Panc1 (cell line): ENCODE data around the gene OSBPL8.

ENCODE experiments used
- POLR2AphosphoS5 ChIP-seq: IDR thresholded peaks from 2 replicates; pipeline ENCODE4 v1.6.1; 2012; ENCODE audit warnings: mild to moderate bottlenecking, low read depth, low read length, moderate library complexity
- SIN3A ChIP-seq: IDR thresholded peaks from 2 replicates; pipeline ENCODE4 v1.6.1; 2012; ENCODE audit warnings: low read depth, mild to moderate bottlenecking, low read length, moderate library complexity, borderline replicate concordance; ENCODE audit not compliant: insufficient read depth
- TCF7L2 ChIP-seq: IDR thresholded peaks from 2 replicates; pipeline ENCODE4 v1.6.1; 2011; ENCODE audit warnings: mild to moderate bottlenecking, low read depth, low read length, inconsistent platforms
- TF ChIP-seq, protein P1 (sequence below): fragments of 450-650 bp; IDR thresholded peaks from 2 replicates; pipeline ENCODE4 v1.5.1; 2017; ENCODE audit warnings: mild to moderate bottlenecking

DNA sequence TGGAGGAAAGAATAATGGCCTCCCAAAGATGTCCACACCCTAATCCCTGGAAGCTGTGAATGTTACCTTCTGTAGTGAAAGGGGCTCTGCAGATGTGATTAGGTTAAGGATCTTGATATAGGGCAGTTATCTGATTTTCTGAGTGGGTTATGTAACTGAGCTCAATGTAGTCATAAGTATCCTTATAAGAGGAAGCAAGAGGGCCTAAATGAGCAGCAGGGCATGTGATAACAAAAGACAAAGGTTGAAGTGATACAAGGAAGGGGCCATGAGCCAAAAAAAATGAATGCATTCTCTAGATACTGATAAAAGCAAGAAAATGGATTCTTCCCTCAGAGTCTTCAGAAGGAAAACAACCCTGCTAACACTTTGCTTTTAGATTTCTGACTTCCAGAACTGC, 78.8 kb downstream of the OSBPL8 start:
- TF ChIP-seq, protein P1, sequence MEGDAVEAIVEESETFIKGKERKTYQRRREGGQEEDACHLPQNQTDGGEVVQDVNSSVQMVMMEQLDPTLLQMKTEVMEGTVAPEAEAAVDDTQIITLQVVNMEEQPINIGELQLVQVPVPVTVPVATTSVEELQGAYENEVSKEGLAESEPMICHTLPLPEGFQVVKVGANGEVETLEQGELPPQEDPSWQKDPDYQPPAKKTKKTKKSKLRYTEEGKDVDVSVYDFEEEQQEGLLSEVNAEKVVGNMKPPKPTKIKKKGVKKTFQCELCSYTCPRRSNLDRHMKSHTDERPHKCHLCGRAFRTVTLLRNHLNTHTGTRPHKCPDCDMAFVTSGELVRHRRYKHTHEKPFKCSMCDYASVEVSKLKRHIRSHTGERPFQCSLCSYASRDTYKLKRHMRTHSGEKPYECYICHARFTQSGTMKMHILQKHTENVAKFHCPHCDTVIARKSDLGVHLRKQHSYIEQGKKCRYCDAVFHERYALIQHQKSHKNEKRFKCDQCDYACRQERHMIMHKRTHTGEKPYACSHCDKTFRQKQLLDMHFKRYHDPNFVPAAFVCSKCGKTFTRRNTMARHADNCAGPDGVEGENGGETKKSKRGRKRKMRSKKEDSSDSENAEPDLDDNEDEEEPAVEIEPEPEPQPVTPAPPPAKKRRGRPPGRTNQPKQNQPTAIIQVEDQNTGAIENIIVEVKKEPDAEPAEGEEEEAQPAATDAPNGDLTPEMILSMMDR = no peak
- TF ChIP-seq POLR2AphosphoS5 = no peak
- no peak for TF ChIP-seq SIN3A
- TF ChIP-seq TCF7L2 = no peak
